Cardiac septum (tissue), 1 donor: ENCODE measurements around the gene CDX2. TPM values are rescaled to one million over a fixed set of nuclear protein-coding genes. Genes with fewer than 3 reads are reported as not detected.
A peak's percentile ranks its signal among the peaks of the same experiment; 100 is the strongest.

Source experiments
- DNase-seq: peaks from one replicate; pipeline ENCODE4 v3.0.0-alpha.2; 2020; ENCODE audit warnings: low spot score
- intact Hi-C: fragments of 100-400 bp; cut with DNase I; formaldehyde crosslinking; loops from one replicate; pipeline ENCODE4 v1.14.0; 2022
- total RNA-seq: library from RNA; stranded (reverse); fragmentation: NEBNext Ultra II Directional; extraction: Animal tissue kit (Norgen Biotek cat#: 25700); gene quantifications from one replicate; pipeline ENCODE4 v1.2.1, GENCODE V29; 2021
- donor health status: DM: no; HTN: no; CAD: no.

The CDX2 gene
- total RNA-seq, 1 donor from 2014 or later, result not detected

- peak; percentile 47 for DNase-seq
- intact Hi-C loops, result loop anchor here (5.0 to 10.0 kb wide), 2 partner anchors 618 to 996 kb away; no protein-coding TSS in a partner anchor
Measured at GRCh38 chr13:27980280-27980998, 11.3 kb upstream of the CDX2 start.

- intact Hi-C loops, result loop anchor here (5.0 to 10.0 kb wide), 2 partner anchors 618 to 995 kb away; no protein-coding TSS in a partner anchor
- DNase-seq, result peak; percentile 38
Measured at GRCh38 chr13:27979765-27980279, 10.7 kb upstream of the CDX2 start.

GRCh38 chr13:27979001-27979643 is 10.0 kb upstream of the CDX2 start:
- intact Hi-C loops, result no loop called here
- DNase-seq, result peak; percentile 44

GRCh38 chr13:27978301-27978968 is 9.3 kb upstream of the CDX2 start:
- intact Hi-C loops, result no loop called here

GRCh38 chr13:27977476-27978300 is 8.6 kb upstream of the CDX2 start:
- peak; percentile 59 for DNase-seq
- intact Hi-C loops, result no loop called here

More at GRCh38 chr13:27978301-27978968, 9.3 kb upstream of the CDX2 start:
- DNase-seq, result peak; percentile 55

- intact Hi-C loops, result no loop called here
- peak; percentile 38 for DNase-seq
Measured at GRCh38 chr13:27976362-27977091, 7.4 kb upstream of the CDX2 start.

- intact Hi-C loops, result no loop called here
- DNase-seq, result peak; percentile 66
Measured at GRCh38 chr13:27975564-27976361, 6.6 kb upstream of the CDX2 start.

- intact Hi-C loops, result no loop called here
- no peak for DNase-seq
Measured at GRCh38 chr13:27973961-27974662, 5.0 kb upstream of the CDX2 start.

- DNase-seq, result peak; percentile 41
- intact Hi-C loops, result no loop called here
Measured at GRCh38 chr13:27973291-27973690, 4.2 kb upstream of the CDX2 start.

GRCh38 chr13:27972478-27972820 is 3.3 kb upstream of the CDX2 start:
- intact Hi-C loops, result no loop called here

GRCh38 chr13:27971776-27972477 is 2.8 kb upstream of the CDX2 start:
- no peak for DNase-seq
- intact Hi-C loops, result no loop called here

More at GRCh38 chr13:27972478-27972820, 3.3 kb upstream of the CDX2 start:
- DNase-seq, result no peak

GRCh38 chr13:27971236-27971645 is 2.1 kb upstream of the CDX2 start:
- intact Hi-C loops, result no loop called here
- no peak for DNase-seq

- no peak for DNase-seq
- intact Hi-C loops, result no loop called here
Measured at GRCh38 chr13:27970382-27971235, 1.5 kb upstream of the CDX2 start.

- no peak for DNase-seq
- intact Hi-C loops, result no loop called here
Measured at GRCh38 chr13:27969866-27970229, 733 bp upstream of the CDX2 start.

- no peak for DNase-seq
- intact Hi-C loops, result no loop called here
Measured at GRCh38 chr13:27968316-27969081, 616 bp downstream of the CDX2 start.
